CD4-positive, alpha-beta T cell treated with Interleukin-15 for 1 hour (primary cell): ENCODE measurements around the gene IGLL5.

ENCODE experiments used
- DNase-seq: peaks from one replicate; pipeline ENCODE4 v3.0.0-alpha.2; 2020

IGLL5 gene

DNA sequence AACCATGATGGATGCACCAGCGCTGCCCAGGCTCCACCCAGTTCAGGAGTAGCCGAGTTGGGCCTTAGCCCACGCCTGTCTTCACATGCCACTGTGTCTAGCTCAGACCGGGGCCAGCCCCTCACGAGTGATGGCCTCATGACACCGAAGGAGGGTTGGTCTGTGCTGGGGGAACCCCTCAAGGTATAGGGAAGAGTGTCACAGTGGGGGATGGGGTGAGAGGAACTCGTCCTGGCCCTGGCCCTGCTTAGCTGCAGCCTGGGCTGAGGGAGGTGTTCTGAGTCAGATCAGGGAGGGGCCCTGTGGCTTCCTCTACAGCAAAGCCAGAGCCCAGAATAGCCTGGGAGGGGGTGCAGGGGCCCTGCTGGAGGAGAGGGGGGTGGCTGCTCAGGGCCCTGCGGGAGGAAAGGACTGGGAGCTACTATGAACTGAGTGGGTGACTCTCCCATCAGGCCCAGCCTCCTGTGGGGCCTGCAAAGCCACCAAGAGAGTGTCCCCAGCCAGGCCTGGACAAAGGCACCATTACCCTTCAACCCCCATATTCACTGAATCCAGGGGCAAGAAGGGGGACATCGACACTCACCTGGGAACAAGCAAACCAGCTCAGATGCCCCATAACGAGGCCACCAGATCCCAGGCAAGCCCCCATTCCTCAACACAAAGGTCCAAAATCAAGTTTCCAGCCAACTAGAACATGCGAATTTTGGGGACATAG is 41.2 kb downstream of the IGLL5 start:
- DNase-seq, result peak; percentile 97

DNA sequence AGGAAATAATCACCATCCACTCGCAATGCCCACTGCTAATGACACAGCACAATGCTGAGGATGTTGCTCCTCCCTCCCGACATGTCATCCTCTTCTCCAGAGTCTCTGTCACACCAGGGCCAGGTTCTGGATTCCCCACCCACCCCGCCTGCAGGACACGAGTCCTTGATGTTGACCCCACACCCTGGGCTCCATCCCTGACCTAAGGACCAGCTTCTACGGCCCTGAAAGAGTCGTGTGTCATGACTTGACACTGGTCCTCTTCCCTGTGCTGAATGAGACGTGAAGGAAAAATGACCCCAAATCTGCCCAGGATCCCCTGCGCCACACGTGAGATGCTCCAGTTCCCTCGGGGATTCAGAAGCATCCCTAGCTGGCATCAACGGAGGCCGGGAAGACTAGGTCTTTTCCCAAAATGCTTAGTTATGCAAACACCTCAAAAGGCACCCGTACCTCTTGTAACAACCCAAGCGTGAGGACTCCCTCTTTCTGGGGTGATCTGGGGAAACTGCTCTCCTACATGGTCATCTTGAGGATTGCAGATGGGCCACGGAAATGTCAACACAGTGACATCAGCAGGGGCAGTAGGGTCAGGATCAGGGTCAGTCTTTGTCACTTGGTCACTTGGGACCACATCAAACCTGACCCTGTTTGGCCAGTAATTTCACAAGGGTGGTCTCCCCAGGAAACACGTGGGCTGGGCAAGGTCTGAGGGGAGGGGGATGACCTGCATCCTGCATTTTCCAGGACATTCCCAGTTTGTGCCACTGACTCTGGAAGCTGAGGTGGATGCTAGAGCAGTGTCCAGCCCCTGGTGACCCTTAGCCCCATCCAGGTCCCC is 42.0 kb downstream of the IGLL5 start:
- DNase-seq, result peak; percentile 47

DNA sequence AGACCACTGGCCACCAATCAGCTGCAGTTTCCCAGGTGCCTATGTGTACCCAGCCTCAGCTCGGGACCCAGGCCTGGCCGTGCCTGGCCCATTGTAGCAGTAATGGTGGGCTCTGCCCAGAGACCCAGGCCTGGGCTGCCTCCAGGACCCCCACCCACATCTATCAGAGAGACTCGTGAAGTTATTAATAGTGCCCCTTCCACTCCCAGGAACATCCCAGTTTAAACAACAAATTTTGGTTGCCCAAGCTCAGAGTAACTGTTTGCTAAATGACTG is 42.5 kb downstream of the IGLL5 start:
- DNase-seq, result no peak

DNA sequence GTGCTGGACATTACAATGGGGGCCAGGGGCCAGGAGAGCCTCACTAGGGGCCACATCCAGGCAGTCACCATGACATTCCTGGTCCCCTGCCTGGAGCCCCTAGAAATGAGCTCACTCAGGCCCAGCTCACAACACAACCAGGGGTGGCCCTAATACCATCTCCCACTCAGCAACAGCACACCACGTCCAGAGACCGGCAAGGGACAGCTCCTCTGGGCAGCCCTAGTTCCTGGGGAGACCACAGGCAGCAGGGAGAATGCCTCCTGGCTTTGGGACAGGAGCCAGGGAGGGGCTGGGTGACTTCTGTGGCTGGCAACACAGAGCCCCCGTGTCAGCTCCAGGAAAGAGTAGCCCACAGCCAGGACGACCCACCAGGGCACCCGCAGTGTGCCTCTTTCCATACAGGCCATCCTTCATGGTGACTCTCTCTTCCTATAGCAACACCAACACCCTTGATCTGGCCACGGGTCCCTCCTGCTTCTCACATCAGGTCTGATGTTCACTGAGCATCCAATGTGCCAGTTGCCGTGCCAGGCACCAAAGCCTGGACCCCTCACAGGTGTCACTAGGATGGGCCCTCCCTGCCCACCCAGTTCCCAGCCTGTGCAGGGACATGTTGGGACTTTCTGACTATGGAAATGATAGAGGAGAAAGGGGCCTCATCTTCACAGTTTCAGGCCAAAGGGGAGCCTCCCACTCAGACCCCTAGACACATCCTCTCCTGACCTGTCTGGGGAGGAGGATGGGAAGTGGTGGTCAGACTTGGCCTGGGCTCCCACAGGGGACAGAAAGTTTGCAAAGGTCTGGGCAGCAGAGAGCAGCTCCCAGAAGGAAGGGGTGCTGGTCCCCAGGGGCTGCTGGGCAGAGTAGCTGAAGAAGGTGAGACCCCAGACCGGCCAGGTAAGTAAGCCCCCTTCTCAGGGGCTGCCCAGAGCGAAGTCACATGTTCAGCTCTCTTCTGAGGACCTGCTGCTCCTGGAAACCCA is 43.2 kb downstream of the IGLL5 start:
- no peak for DNase-seq

DNA sequence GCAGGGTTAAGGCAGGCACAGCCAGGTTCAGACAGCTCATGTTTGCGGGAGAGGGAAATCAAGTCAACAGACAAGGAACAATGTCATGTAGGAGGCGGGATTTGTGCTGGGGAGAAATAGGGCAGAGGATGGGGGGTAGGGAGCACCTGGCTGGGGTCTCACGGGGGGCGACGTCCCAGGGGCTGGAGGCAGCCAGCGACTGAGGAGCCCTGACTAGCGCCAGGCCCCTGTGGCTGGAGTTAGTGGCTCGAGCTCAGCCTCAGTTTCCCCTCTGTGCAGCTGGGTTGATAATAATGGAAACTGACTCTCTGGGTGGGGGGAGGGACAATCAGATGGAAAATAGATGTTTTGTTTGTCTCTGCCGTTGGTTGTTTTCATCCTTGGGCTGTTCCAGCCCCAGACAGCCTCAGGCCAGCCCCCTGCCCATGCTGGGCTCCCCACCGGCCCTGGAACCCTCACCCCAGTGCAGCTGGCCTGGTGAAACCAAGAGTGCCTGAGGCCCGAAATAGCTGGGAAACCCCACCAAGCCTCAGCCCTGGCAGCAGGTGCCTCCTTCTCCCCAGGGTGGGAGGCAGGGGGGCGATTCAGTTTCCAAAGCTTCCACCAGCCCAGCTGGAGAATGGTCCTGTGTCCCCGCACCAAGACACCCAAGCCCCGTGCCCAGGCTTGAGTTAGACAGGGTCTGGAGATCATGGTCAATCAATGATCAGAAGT is 44.1 kb downstream of the IGLL5 start:
- DNase-seq, result peak; percentile 47

DNA sequence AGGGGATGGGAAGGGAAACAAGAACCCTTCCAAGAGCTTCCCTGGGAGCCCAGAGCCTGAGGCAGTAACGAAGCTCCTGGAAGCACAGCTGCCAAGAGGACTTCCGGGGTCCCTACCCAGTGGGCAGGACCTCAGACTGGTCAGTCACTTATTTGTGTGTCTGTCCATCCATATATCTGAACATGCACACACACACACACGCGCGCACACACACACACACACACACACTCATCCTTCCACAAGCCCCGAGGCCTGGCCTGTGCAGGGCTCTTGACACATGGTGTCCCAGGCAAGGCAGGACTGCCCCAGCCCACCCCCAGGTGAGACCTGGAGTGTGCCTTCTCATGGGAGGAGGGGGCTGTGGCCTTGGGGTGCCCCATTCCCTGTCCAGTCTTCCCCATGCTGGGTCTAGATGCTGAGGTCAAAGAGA is 44.9 kb downstream of the IGLL5 start:
- no peak for DNase-seq

DNA sequence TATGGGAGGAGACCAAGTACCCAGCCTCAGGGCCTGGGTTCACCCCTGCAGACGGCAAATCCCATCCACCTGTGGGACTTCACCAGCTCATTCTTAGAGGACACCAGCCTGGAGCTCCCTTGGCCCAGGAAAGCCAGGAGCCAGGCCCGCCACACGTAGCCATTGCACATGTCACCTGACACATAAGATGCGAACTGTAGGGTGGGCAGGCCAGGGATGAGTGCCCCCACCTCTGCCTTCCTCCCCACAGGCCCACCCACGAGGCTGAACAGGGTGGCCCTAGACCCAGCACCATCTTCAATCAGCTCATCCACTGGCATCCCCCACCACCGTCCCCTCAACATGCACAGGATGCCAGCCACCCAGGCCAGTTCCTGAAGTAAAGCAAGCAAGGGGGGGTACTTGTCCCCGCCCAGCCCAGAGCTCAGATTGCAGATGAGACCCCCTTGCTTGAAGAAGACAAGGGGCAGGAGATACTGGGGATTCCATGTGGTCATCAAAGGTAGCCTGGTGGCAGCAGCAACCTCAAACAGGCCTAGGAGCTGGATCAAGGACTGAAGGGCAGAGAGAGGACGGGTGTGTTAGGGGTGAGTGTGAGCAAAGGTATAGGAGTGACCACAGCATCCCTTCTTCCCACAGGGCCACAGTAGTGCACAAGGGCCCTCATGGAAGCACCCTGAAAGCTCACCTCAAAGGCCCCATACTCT is 45.6 kb downstream of the IGLL5 start:
- no peak for DNase-seq

DNA sequence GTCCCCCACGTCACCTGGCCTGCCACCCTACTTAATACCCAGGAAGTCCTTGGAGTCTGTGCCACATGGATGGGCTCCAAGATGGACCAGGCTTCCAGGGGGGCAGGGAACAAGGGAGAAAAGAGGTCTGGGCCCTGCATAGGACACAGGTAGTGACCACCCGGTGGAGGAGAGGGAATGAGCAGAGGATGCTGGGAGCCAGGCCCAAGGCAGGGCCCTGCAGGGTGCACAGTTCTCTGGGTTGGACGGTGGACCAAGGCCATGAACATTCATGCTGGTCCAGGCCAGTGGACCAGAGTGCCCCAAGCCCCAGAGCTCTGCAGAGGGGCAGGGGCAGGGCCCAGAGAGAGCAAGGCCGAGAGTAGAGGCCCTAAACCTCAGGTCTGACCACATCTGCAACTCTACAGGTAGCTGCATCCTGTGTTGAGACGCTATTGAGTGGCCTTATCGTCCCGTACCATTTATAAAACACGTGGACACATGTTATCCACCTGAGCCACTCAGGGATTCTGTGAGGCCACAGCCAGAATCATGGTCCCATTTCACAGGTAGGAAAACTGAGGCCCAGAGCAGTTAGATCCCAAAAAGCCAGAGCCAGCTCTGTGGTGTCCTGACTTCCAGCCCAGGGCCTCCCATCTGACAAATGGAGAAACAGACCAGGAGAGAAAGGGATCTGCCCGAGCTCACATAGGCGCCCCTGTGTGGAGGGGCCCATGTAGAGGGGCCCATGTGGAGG is 46.4 kb downstream of the IGLL5 start:
- no peak for DNase-seq

DNA sequence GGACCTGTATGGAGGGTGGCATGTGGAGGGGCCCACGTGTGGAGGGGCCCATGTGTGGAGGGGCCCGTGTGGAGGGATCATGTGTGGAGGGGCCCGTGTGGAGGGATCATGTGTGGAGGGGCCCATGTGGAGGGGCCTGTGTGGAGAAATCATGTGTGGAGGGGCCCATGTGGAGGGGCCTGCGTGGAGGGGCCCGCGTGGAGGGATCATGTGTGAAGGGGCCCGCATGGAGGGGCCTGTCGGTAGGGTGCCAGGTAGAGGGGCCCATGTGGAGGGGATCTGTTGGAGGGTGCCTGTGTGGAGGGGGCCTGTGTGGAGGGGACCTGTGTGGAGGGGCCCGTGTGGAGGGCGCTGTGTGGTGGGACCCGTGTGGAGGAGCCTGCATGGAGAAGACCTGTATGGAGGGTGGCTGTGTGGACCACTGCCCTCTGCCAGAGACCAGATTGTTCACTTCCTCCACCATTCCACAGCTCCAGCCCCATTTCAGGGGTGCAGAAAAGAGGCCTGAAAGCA is 47.0 kb downstream of the IGLL5 start:
- DNase-seq, result no peak

DNA sequence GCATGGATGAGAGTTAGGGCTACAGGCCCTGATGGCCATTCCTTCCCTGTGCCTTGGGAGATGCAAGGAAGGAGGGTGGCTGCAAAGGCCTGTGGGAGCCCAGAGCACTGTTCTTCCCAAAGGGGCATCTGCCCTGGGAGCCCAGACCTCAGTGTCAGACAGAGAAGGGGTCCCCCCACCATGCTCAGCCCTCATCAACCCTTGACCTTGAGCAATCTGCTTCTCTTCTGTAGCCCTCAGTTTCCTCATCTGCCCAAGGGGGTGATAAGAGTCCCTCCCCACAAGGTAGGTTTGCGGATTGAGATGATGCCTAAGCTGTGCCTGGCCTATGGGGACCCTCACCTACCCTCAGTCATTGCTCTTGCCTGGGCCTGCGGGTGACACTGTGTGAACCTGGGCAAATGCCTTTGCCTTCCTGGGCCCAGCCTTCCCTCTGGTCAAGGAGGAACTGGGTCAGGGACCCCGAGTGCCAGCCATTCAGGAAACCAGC is 47.5 kb downstream of the IGLL5 start:
- DNase-seq, result no peak

DNA sequence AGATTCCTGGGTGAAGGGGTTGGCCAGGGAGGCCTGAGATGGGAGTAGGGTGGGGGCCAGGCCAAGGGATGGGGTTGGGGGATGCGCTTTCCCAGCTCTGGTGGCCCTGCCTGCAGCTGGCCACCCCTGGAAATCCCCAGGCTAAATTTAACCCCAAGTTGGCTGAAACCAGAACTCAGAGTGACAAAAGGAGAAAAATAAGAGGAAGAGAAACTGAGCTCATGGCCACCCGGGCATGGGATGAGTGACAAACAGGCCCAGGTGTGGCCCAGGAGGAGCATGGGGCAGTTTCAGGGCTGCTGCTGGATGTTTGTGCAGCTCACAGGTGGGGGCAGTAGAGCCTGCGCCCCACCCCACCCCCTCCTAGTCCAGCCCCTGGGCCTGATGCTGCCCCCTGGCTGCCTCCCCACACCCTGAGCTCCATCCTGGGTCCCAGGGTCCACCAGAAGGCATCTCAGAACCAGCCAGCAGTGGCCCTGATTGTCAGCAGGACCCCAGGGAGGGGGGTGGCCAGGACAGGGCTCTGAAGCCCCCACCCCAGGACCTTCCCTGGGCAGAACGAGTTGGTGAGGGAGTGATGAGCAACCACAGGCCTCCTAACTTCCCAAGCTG is 48.0 kb downstream of the IGLL5 start:
- peak; percentile 91 for DNase-seq

DNA sequence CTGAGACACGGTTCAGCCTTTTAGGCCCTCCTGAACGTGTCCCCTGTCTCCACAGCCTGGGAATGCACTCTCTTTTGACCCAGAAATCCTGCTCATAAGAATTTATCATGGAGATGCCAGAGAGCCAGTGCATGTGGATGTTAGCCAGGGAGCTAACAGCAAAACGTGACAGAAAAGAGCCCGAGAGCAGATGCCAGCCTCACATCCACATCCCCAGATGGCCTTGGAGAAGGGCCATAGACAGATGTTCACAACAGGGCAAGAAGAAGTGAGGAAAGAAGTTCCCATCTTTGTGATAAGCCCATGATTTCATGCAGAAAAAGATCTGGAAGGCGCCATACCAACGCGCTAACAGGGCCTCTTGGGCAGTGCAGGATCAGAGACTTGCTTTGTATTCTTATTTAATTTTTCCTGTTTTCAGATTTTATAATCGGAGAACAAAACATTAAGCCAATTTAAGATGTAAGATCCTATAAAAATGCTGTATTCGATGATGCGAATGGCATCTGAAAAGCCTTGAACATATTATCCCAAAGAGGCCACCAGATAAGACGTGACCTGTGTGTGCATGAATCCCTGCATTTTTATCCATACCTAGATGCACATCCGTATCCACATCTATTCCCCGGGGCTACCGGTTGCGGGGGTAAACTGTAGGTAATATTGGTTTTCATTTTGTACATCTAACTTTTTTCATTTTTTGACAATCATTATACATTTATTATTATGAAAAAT is 48.7 kb downstream of the IGLL5 start:
- no peak for DNase-seq

DNA sequence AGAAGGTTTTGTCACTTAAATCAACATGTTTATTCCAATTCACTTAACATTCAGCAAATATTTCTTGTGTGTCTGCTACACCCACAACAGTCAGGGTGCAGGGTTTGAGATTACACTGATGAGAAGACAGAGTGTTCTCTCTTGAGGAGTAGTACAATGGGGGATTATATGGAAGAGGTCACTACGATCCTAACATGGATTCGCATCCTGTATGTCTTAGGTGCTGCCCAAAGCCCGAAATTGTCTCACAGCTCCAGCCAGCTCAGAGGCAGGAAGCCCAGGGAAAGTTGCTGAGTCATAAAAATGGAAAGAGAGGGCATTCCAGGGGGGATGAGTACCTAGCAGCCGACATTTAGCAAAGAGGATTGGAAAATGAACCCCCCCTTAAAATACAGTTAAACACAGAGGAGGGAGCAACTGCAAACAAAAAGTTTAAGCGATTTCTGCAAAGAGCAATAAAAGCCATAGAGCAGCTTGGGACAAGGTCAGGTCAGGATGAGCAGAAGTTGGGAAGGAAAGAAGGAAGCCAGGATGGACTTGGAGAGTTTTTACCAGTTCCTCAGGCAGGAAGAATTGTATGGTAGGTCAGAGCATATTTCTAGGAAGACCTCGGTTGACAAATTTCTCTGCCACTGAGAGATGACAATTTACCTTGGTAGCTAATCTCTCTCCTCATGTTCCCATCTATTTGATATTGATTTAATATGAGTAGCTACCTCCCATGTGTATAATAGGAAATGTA is 49.5 kb downstream of the IGLL5 start:
- DNase-seq, result no peak

DNA sequence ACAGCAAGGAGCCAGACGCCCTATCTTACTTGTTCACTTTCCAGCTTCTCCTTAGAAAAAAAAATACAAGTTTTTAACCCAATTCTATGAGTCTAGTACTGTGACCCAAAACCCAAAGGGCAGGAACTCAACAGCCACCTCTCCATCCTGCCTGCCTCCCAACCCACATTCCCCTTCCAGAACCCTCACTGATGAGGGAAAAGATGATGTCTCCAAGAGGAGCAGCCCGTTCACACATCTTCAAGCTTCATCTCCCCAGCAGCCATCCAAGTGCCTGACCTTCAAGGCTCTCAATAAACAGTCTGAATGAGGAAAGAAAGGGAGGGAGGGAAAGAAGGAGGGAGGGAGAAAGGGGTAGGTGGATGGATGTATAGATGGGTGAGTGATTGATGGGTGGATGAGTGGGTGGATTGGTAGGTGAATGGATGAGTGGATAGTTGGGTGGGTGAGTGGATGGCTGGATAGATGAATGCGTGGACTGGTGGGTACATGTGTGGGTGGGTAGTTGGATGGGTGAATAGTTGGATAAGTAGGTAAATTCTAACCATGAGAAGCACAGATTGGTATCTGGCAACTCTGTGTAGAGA is 50.4 kb downstream of the IGLL5 start:
- no peak for DNase-seq

DNA sequence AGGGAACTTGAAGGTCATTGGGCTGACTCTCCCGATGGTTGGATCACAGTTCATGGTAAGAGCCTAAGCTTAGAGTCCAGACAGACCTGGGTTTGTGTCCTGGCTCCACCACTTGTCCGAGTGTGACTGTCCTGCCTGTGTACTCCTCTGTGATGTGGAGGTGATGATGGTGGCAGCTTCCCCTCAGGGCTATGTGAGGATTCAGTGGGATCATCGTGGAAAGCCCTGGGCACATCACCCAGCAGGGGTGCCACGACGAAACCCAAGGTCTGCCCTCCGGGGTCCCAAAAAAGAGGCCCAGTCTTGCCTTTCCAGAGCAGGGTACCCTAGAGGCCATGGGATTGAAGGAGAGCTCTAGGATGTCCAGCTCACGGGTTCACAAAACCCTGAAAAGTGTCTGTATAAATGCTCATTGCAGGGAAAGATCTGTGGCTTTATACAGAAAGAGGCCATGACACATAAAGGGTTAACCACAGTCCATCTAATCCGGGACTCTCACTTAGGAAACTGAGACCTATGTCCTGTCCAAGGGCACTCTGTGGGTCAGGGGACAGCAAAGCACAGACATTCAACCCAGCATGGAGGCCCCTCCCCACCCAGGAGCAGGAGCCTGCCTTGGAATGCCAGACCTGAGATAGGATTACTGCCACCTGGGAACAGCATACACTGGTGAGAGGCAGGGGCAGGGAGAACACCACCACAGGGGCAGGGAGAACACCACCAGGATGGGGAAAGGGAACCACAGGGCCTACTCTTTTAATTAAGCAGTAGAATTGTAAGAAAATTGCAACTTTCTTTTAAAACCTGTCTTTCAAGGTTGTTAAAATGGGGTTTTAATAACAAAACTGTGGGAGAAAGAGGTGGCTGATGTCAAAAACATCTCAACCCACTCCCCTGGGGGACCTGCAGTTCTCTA is 51.3 kb downstream of the IGLL5 start:
- no peak for DNase-seq

DNA sequence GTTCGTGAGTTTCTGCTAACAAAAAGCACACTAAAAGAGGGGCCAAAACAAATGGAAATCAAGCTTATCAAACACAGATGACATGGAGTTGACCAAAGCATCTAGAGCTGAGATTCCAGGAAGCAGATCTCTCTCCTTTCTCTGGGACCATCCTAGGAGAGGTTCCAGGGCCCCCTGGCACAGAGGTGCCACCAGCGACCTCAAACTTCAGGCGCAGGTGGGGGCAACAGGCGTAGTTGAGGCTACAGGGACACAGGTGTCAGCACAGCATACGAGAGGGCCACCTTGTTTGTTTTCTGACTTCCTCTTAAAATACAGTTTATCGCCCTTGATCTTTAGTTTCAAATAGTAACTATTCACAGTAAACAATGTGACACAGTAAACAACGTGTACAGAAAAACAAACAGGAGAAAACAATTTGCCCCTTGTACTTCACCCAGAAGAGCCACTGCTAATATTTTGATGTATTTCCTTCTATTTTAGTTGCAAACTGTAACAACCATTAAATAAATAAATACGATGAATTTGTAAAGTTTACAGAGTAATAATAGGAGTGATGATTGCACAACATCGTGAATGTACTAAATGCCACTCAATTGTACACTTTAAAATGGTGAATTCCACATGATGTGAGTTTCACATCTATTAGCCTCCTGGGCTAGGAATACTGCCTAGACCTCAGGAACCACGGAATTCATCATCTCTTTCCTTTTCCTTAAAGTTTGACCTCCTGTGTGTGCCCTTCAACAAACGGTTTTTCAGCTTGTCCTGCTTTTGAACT is 52.2 kb downstream of the IGLL5 start:
- peak; percentile 35 for DNase-seq
